ELR (cell line): Measurements from ENCODE around the gene ALPL.
A peak's percentile ranks its signal among the peaks of the same experiment; 100 is the strongest.
"Not testable (repeated sequence)": the region's sequence is repeated elsewhere in the genome, so short reads cannot be mapped to it uniquely, and the experiment has no call there.

Experiments used
- DNase-seq: peaks from one replicate; pipeline ENCODE4 v3.0.0-alpha.2; 2015; ENCODE audit warnings: low read depth

ALPL gene

GRCh38 chr1:21559788-21560567, 50.8 kb downstream of the ALPL start:
- DNase-seq: no peak

- DNase-seq: no peak
These were observed 51.9 kb downstream of the ALPL start for GRCh38 chr1:21560916-21561638.

- no peak for DNase-seq
These were observed 53.7 kb downstream of the ALPL start for GRCh38 chr1:21562896-21563295.

GRCh38 chr1:21563971-21564370, 54.7 kb downstream of the ALPL start:
- DNase-seq: no peak

GRCh38 chr1:21564521-21565095, 55.4 kb downstream of the ALPL start:
- DNase-seq: no peak

GRCh38 chr1:21565285-21565684, 56.1 kb downstream of the ALPL start:
- no peak for DNase-seq

- not testable (repeated sequence) for DNase-seq
These were observed 57.1 kb downstream of the ALPL start for GRCh38 chr1:21566361-21566760.

- DNase-seq: peak; percentile 54
These were observed 58.2 kb downstream of the ALPL start for GRCh38 chr1:21567241-21568005.

GRCh38 chr1:21568006-21568746, 59.0 kb downstream of the ALPL start:
- DNase-seq: peak; percentile 66

GRCh38 chr1:21568809-21569385, 59.7 kb downstream of the ALPL start:
- DNase-seq: no peak

- no peak for DNase-seq
These were observed 60.8 kb downstream of the ALPL start for GRCh38 chr1:21569820-21570527.

GRCh38 chr1:21570528-21570875, 61.3 kb downstream of the ALPL start:
- no peak for DNase-seq

- no peak for DNase-seq
These were observed 61.7 kb downstream of the ALPL start for GRCh38 chr1:21570885-21571284.

- no peak for DNase-seq
These were observed 63.0 kb downstream of the ALPL start for GRCh38 chr1:21572221-21572620.

- no peak for DNase-seq
These were observed 63.6 kb downstream of the ALPL start for GRCh38 chr1:21572735-21573277.

- no peak for DNase-seq
These were observed 64.3 kb downstream of the ALPL start for GRCh38 chr1:21573475-21573874.

- peak; percentile 68 for DNase-seq
These were observed 64.8 kb downstream of the ALPL start for GRCh38 chr1:21573971-21574465.

- no peak for DNase-seq
These were observed 65.4 kb downstream of the ALPL start for GRCh38 chr1:21574466-21575151.

GRCh38 chr1:21575351-21575942, 66.2 kb downstream of the ALPL start:
- DNase-seq: no peak
